Stimulated activated CD4-positive, alpha-beta T cell treated with anti-CD3 and anti-CD28 coated beads, Interleukin-15, amount 100 ng/mL, for 48 hours (primary cell): ENCODE measurements around the gene COPS6.

Source experiments
- DNase-seq, 2 donors: peaks; one replicate each; pipeline ENCODE4 v3.0.0-alpha.2; 2020; ENCODE audit warnings: low read depth in 2 of 2

The COPS6 gene

GRCh38 chr7:100088621-100089457 lies at the start of gene COPS6:
Gene COPS6 (plus strand): TSS chr7:100088969. CDS start chr7:100088991, 22 bp downstream.
- DNase-seq: peak; percentile 64 to 84

GRCh38 chr7:100040575-100040974 lies 48.2 kb upstream of the COPS6 start:
- DNase-seq: no peak

- no peak for DNase-seq
These were observed 44.1 kb upstream of the COPS6 start for GRCh38 chr7:100044718-100045117.

- no peak for DNase-seq
These were observed 40.1 kb upstream of the COPS6 start for GRCh38 chr7:100048680-100049079.

GRCh38 chr7:100049441-100050291 lies 39.1 kb upstream of the COPS6 start, which contains the start of gene ZSCAN21:
Gene ZSCAN21 (plus strand): TSS chr7:100049774. CDS start chr7:100057007, 7,233 bp downstream.
- peak; percentile 58 to 73 for DNase-seq

GRCh38 chr7:100051611-100052010 lies 37.2 kb upstream of the COPS6 start:
- no peak for DNase-seq

- no peak for DNase-seq
These were observed 35.6 kb upstream of the COPS6 start for GRCh38 chr7:100053215-100053614.

- DNase-seq: no peak
These were observed 31.8 kb upstream of the COPS6 start for GRCh38 chr7:100057006-100057405.

- DNase-seq: no peak
These were observed 29.5 kb upstream of the COPS6 start for GRCh38 chr7:100059251-100059739.

GRCh38 chr7:100061518-100062193 lies 27.1 kb upstream of the COPS6 start:
- DNase-seq: no peak

- no peak for DNase-seq
These were observed 25.4 kb upstream of the COPS6 start for GRCh38 chr7:100063376-100063775.

GRCh38 chr7:100064162-100064561 lies 24.6 kb upstream of the COPS6 start:
- no peak for DNase-seq

GRCh38 chr7:100065452-100066186 lies 23.1 kb upstream of the COPS6 start:
- no peak for DNase-seq

- DNase-seq: no peak
These were observed 21.8 kb upstream of the COPS6 start for GRCh38 chr7:100066953-100067352.

GRCh38 chr7:100069991-100070390 lies 18.8 kb upstream of the COPS6 start:
- no peak for DNase-seq

GRCh38 chr7:100071018-100071723 lies 17.6 kb upstream of the COPS6 start:
- DNase-seq: no peak

- DNase-seq: no peak
These were observed 16.3 kb upstream of the COPS6 start for GRCh38 chr7:100072462-100072861.

GRCh38 chr7:100074841-100075240 lies 13.9 kb upstream of the COPS6 start:
- no peak for DNase-seq

- no peak for DNase-seq
These were observed 13.4 kb upstream of the COPS6 start for GRCh38 chr7:100075418-100075817.

- DNase-seq: no peak
These were observed 11.6 kb upstream of the COPS6 start for GRCh38 chr7:100077205-100077604.
